ENCODE results near the gene DHRSX.
"Not testable (repeated sequence)": the region's sequence is repeated elsewhere in the genome, so short reads cannot be mapped to it uniquely, and the experiment has no call there.

Gene DHRSX

GRCh38 chrX:2220296-2220695 is 280.5 kb downstream of the DHRSX start:
- no peaks in the 10 kb centered on the region for H3K4me1 Mint-ChIP-seq (ENCODE audit: low read depth)
- H3K27ac Mint-ChIP-seq, result no peak overlapping the region
- peaks cover 9% of the 10 kb centered on the region for H3K9me3 Mint-ChIP-seq (ENCODE audit: low read depth)
- H3K4me3 Mint-ChIP-seq, result no peak overlapping the region
- no peaks in the 10 kb centered on the region for H3K27me3 Mint-ChIP-seq
- peaks cover 39% of the 10 kb centered on the region for H3K36me3 Mint-ChIP-seq

- H3K4me1 Mint-ChIP-seq (ENCODE audit: low read depth); H3K27ac Mint-ChIP-seq; H3K9me3 Mint-ChIP-seq (ENCODE audit: low read depth); H3K4me3 Mint-ChIP-seq; H3K27me3 Mint-ChIP-seq: not testable (repeated sequence)
- H3K36me3 Mint-ChIP-seq, result peaks cover 10% of the 10 kb centered on the region
Observed at GRCh38 chrX:2214138-2214823, 286.5 kb downstream of the DHRSX start.

- H3K27me3 Mint-ChIP-seq; H3K4me3 Mint-ChIP-seq; H3K4me1 Mint-ChIP-seq (ENCODE audit: low read depth); H3K36me3 Mint-ChIP-seq; H3K27ac Mint-ChIP-seq; H3K9me3 Mint-ChIP-seq (ENCODE audit: low read depth): not testable (repeated sequence)
Observed at GRCh38 chrX:2211667-2212066, 289.1 kb downstream of the DHRSX start.

GRCh38 chrX:2193273-2193592 is 307.5 kb downstream of the DHRSX start:
- H3K4me1 Mint-ChIP-seq (ENCODE audit: low read depth), result no peaks in the 10 kb centered on the region
- no peaks in the 10 kb centered on the region for H3K27me3 Mint-ChIP-seq

GRCh38 chrX:2192584-2193272 is 308.0 kb downstream of the DHRSX start:
- no peaks in the 10 kb centered on the region for H3K4me1 Mint-ChIP-seq (ENCODE audit: low read depth)
- H3K4me3 Mint-ChIP-seq, result no peak overlapping the region
- H3K36me3 Mint-ChIP-seq, result peaks cover 7% of the 10 kb centered on the region
- no peaks in the 10 kb centered on the region for H3K27me3 Mint-ChIP-seq
- H3K9me3 Mint-ChIP-seq (ENCODE audit: low read depth), result peaks cover 4% of the 10 kb centered on the region
- no peak overlapping the region for H3K27ac Mint-ChIP-seq

More at GRCh38 chrX:2193273-2193592, 307.5 kb downstream of the DHRSX start:
- H3K27ac Mint-ChIP-seq, result no peak overlapping the region
- H3K36me3 Mint-ChIP-seq, result peaks cover 10% of the 10 kb centered on the region
- H3K4me3 Mint-ChIP-seq, result no peak overlapping the region
- peaks cover 4% of the 10 kb centered on the region for H3K9me3 Mint-ChIP-seq (ENCODE audit: low read depth)

- Mint-ChIP-seq H3K27me3 (no peaks in the 10 kb centered on the region), H3K4me1 (ENCODE audit: low read depth) (no peaks in the 10 kb centered on the region), H3K36me3 (peaks cover 7% of the 10 kb centered on the region), H3K4me3 (no peak overlapping the region), H3K27ac (no peak overlapping the region), H3K9me3 (ENCODE audit: low read depth) (peaks cover 4% of the 10 kb centered on the region)
Observed at GRCh38 chrX:2188840-2189239, 311.9 kb downstream of the DHRSX start.

GRCh38 chrX:2188330-2188792 is 312.4 kb downstream of the DHRSX start:
- no peaks in the 10 kb centered on the region for H3K4me1 Mint-ChIP-seq (ENCODE audit: low read depth)
- H3K27me3 Mint-ChIP-seq, result no peaks in the 10 kb centered on the region
- H3K9me3 Mint-ChIP-seq (ENCODE audit: low read depth), result peaks cover 3% of the 10 kb centered on the region
- H3K4me3 Mint-ChIP-seq, result no peak overlapping the region
- peaks cover 7% of the 10 kb centered on the region for H3K36me3 Mint-ChIP-seq
- no peak overlapping the region for H3K27ac Mint-ChIP-seq

GRCh38 chrX:2187352-2188115 is 313.2 kb downstream of the DHRSX start:
- Mint-ChIP-seq H3K36me3 (peaks cover 7% of the 10 kb centered on the region), H3K27me3 (no peaks in the 10 kb centered on the region), H3K4me3 (no peak overlapping the region), H3K4me1 (ENCODE audit: low read depth) (no peaks in the 10 kb centered on the region), H3K9me3 (ENCODE audit: low read depth) (no peaks in the 10 kb centered on the region), H3K27ac (no peak overlapping the region)

GRCh38 chrX:2185341-2186082 is 315.3 kb downstream of the DHRSX start:
- H3K36me3 Mint-ChIP-seq, result peaks cover 3% of the 10 kb centered on the region
- no peak overlapping the region for H3K4me3 Mint-ChIP-seq
- H3K9me3 Mint-ChIP-seq (ENCODE audit: low read depth), result no peaks in the 10 kb centered on the region
- no peaks in the 10 kb centered on the region for H3K4me1 Mint-ChIP-seq (ENCODE audit: low read depth)
- H3K27ac Mint-ChIP-seq, result no peak overlapping the region
- no peaks in the 10 kb centered on the region for H3K27me3 Mint-ChIP-seq

GRCh38 chrX:2184089-2184488 is 316.7 kb downstream of the DHRSX start:
- Mint-ChIP-seq H3K9me3 (ENCODE audit: low read depth) (no peaks in the 10 kb centered on the region), H3K36me3 (peaks cover 3% of the 10 kb centered on the region), H3K27me3 (no peaks in the 10 kb centered on the region), H3K4me1 (ENCODE audit: low read depth) (no peaks in the 10 kb centered on the region), H3K4me3 (no peak overlapping the region), H3K27ac (no peak overlapping the region)

- Mint-ChIP-seq H3K27me3 (no peaks in the 10 kb centered on the region), H3K36me3 (peaks cover 3% of the 10 kb centered on the region), H3K4me3 (no peak overlapping the region), H3K27ac (no peak overlapping the region), H3K9me3 (ENCODE audit: low read depth) (no peaks in the 10 kb centered on the region), H3K4me1 (ENCODE audit: low read depth) (no peaks in the 10 kb centered on the region)
Observed at GRCh38 chrX:2183193-2183725, 317.5 kb downstream of the DHRSX start.

- Mint-ChIP-seq H3K4me3 (no peak overlapping the region), H3K27ac (no peak overlapping the region), H3K36me3 (peaks cover 6% of the 10 kb centered on the region), H3K4me1 (ENCODE audit: low read depth) (no peaks in the 10 kb centered on the region), H3K9me3 (ENCODE audit: low read depth) (no peaks in the 10 kb centered on the region), H3K27me3 (no peaks in the 10 kb centered on the region)
Observed at GRCh38 chrX:2177541-2177940, 323.2 kb downstream of the DHRSX start.

- H3K4me3 Mint-ChIP-seq, result no peak overlapping the region
- no peaks in the 10 kb centered on the region for H3K4me1 Mint-ChIP-seq (ENCODE audit: low read depth)
- H3K9me3 Mint-ChIP-seq (ENCODE audit: low read depth), result no peaks in the 10 kb centered on the region
- no peak overlapping the region for H3K27ac Mint-ChIP-seq
- H3K27me3 Mint-ChIP-seq, result no peaks in the 10 kb centered on the region
- H3K36me3 Mint-ChIP-seq, result peaks cover 6% of the 10 kb centered on the region
Observed at GRCh38 chrX:2176733-2177132, 324.0 kb downstream of the DHRSX start.

- Mint-ChIP-seq H3K27me3 (no peaks in the 10 kb centered on the region), H3K4me3 (no peak overlapping the region), H3K27ac (no peak overlapping the region)
Observed at GRCh38 chrX:2176274-2176673, 324.5 kb downstream of the DHRSX start.

More at GRCh38 chrX:2176274-2176673, 324.5 kb downstream of the DHRSX start:
- H3K4me1 Mint-ChIP-seq (ENCODE audit: low read depth), result no peaks in the 10 kb centered on the region
- no peaks in the 10 kb centered on the region for H3K9me3 Mint-ChIP-seq (ENCODE audit: low read depth)
- peaks cover 7% of the 10 kb centered on the region for H3K36me3 Mint-ChIP-seq
